G401 (cell line): Measurements from ENCODE around the gene LRRFIP2. TPM values are rescaled to one million over a fixed set of nuclear protein-coding genes. Genes with fewer than 3 reads are reported as not detected.
"Not testable (repeated sequence)": the region's sequence is repeated elsewhere in the genome, so short reads cannot be mapped to it uniquely, and the experiment has no call there.

Experiments used
- DNase-seq: peaks from one replicate; pipeline ENCODE4 v3.0.0-alpha.2; 2015; ENCODE audit warnings: low spot score
- in situ Hi-C: cut with HindIII; loops from 2 replicates; pipeline ENCODE4 v1.10.0; 2016; ENCODE audit warnings: low sequenced_read_pairs, mixed read lengths
- total RNA-seq: library from RNA; depleted of rRNA; stranded (reverse); fragments of >200 nt; shearing (Covaris generic); gene quantifications from 2 replicates; pipeline ENCODE4 v1.2.3, GENCODE V29; 2014

Gene LRRFIP2
- total RNA-seq, 1 experiment from 2014 or later = 90.5 TPM

- in situ Hi-C loops, DNase-seq: not testable (repeated sequence)
Observed at GRCh38 chr3:37042712-37043111, 131.7 kb downstream of the LRRFIP2 start.

- in situ Hi-C loops = no loop called here
- DNase-seq = no peak
Observed at GRCh38 chr3:37041546-37042195, 132.7 kb downstream of the LRRFIP2 start.

- in situ Hi-C loops = no loop called here
- DNase-seq = no peak
Observed at GRCh38 chr3:37040231-37040630, 134.2 kb downstream of the LRRFIP2 start.

GRCh38 chr3:37039161-37039846 is 135.1 kb downstream of the LRRFIP2 start:
- no peak for DNase-seq
- in situ Hi-C loops = no loop called here

- in situ Hi-C loops = no loop called here
Observed at GRCh38 chr3:37037352-37037751, 137.0 kb downstream of the LRRFIP2 start.

GRCh38 chr3:37032961-37033360 is 141.4 kb downstream of the LRRFIP2 start:
- in situ Hi-C loops = no loop called here
- peak; percentile 68 for DNase-seq

More at GRCh38 chr3:37037352-37037751, 137.0 kb downstream of the LRRFIP2 start:
- DNase-seq = no peak

GRCh38 chr3:37031096-37031682 is 143.2 kb downstream of the LRRFIP2 start:
- DNase-seq = no peak
- in situ Hi-C loops = no loop called here

- DNase-seq = no peak
- in situ Hi-C loops = no loop called here
Observed at GRCh38 chr3:37030588-37030987, 143.8 kb downstream of the LRRFIP2 start.

- in situ Hi-C loops = no loop called here
- DNase-seq = no peak
Observed at GRCh38 chr3:37029516-37030163, 144.7 kb downstream of the LRRFIP2 start.

GRCh38 chr3:37029111-37029510 is 145.3 kb downstream of the LRRFIP2 start:
- DNase-seq = no peak
- in situ Hi-C loops = no loop called here

- DNase-seq = no peak
- in situ Hi-C loops = no loop called here
Observed at GRCh38 chr3:37028329-37028728, 146.1 kb downstream of the LRRFIP2 start.

GRCh38 chr3:37026851-37027250 is 147.5 kb downstream of the LRRFIP2 start:
- DNase-seq = no peak
- in situ Hi-C loops = no loop called here

GRCh38 chr3:37025561-37026335 is 148.6 kb downstream of the LRRFIP2 start:
- in situ Hi-C loops = no loop called here

GRCh38 chr3:37024820-37025405 is 149.5 kb downstream of the LRRFIP2 start:
- in situ Hi-C loops = no loop called here
- DNase-seq = no peak

More at GRCh38 chr3:37025561-37026335, 148.6 kb downstream of the LRRFIP2 start:
- no peak for DNase-seq

GRCh38 chr3:37024092-37024491 is 150.3 kb downstream of the LRRFIP2 start:
- no peak for DNase-seq
- in situ Hi-C loops = no loop called here

GRCh38 chr3:37017683-37018082 is 156.7 kb downstream of the LRRFIP2 start:
- in situ Hi-C loops = no loop called here
- no peak for DNase-seq

- no peak for DNase-seq
- in situ Hi-C loops = no loop called here
Observed at GRCh38 chr3:37016903-37017302, 157.5 kb downstream of the LRRFIP2 start.

GRCh38 chr3:37015642-37016041 is 158.7 kb downstream of the LRRFIP2 start:
- DNase-seq = no peak

GRCh38 chr3:37014620-37015019 is 159.8 kb downstream of the LRRFIP2 start:
- DNase-seq = no peak
- in situ Hi-C loops = no loop called here

More at GRCh38 chr3:37015642-37016041, 158.7 kb downstream of the LRRFIP2 start:
- in situ Hi-C loops = no loop called here
